Endothelial cell of umbilical vein (primary cell): ENCODE results near the gene PKD2L1. TPM values are rescaled to one million over a fixed set of nuclear protein-coding genes. Genes with fewer than 3 reads are reported as not detected.

Experiments
- BruUV-seq: library from RNA; stranded (reverse); fragments of 400-500 nt; replicated peaks from 2 replicates; lab custom pipeline; 2021; lab: Mats Ljungman, UMichigan
- CTCF ChIA-PET: fragments of 300-600, 350-600 bp; sonication (Branson Sonifier 250); formaldehyde crosslinking; loops from one replicate; lab custom pipeline; 2021; ENCODE audit warnings: antibody characterized with exemption, inconsistent platforms; lab: Charles Lee
- POLR2A ChIA-PET: fragments of 300-600, 350-600 bp; sonication (Branson Sonifier 250); formaldehyde crosslinking; loops from one replicate; lab custom pipeline; 2021; ENCODE audit warnings: antibody characterized with exemption, inconsistent platforms; lab: Charles Lee
- DNase-seq: peaks from one replicate; pipeline ENCODE4 v3.0.0-alpha.2; 2011; ENCODE audit warnings: low read depth, low spot score
- FAIRE-seq: peaks from 2 replicates; lab custom pipeline; 2011; peaks lifted over from hg19 to GRCh38; lab: Jason Lieb, UNC
- H2AFZ ChIP-seq: 2 replicates; pipeline ENCODE4 v1.6.0; 2012; ENCODE audit warnings: low read depth, low read length, control low read depth, inconsistent platforms
- H3K27ac ChIP-seq: 2 replicates; pipeline ENCODE4 v1.5.1; 2011; ENCODE audit warnings: low read depth, mild to moderate bottlenecking, control low read depth, low read length, moderate library complexity; ENCODE audit not compliant: insufficient read depth
- H3K27me3 ChIP-seq, 2 experiments: 2 replicates each; pipeline versions ENCODE4 v1.6.0 to v1.6.1; 2011; ENCODE audit warnings: low read length in 2 of 2, mixed read lengths in 1 of 2; ENCODE audit not compliant: control insufficient read depth in 2 of 2, insufficient read depth in 2 of 2
- H3K36me3 ChIP-seq, 2 experiments: 2 replicates in 1 of 2; 3 replicates in 1 of 2; pipeline ENCODE4 v1.5.1; 2011; ENCODE audit warnings: low read length in 2 of 2, mild to moderate bottlenecking in 1 of 2, moderate library complexity in 1 of 2; ENCODE audit not compliant: control insufficient read depth in 2 of 2, insufficient read depth in 2 of 2; ENCODE audit errors: extremely low read depth in 1 of 2
- H3K4me1 ChIP-seq: 3 replicates; pipeline ENCODE4 v1.5.1; 2011; ENCODE audit warnings: mild to moderate bottlenecking, low read length; ENCODE audit not compliant: control insufficient read depth, insufficient read depth; ENCODE audit errors: extremely low read depth
- H3K4me2 ChIP-seq: 2 replicates; pipeline ENCODE4 v1.6.1; 2011; ENCODE audit warnings: low read length, control low read depth, mixed read lengths; ENCODE audit not compliant: insufficient read depth
- H3K4me3 ChIP-seq, 3 experiments: fragments of 200-600 bp in 1 of 3; sonication (generic), shearing (Covaris generic) in 1 of 3; replicated peaks in 1 of 3; 2 replicates each; pipeline ENCODE4 v1.5.1; 2011 to 2016; ENCODE audit warnings: control low read depth in 3 of 3, low read length in 3 of 3, mild to moderate bottlenecking in 2 of 3, inconsistent platforms in 1 of 3, low read depth in 1 of 3, moderate library complexity in 1 of 3; ENCODE audit not compliant: insufficient read depth in 1 of 3
- H3K79me2 ChIP-seq: 2 replicates; pipeline ENCODE4 v1.6.0; 2012; ENCODE audit warnings: low read length, inconsistent platforms; ENCODE audit not compliant: control insufficient read depth, insufficient read depth
- H3K9ac ChIP-seq: replicated peaks from 2 replicates; pipeline ENCODE3; 2011; ENCODE audit warnings: low read length, control low read depth; ENCODE audit not compliant: insufficient read depth; ENCODE audit errors: extremely low read depth
- H3K9me1 ChIP-seq: replicated peaks from 3 replicates; pipeline ENCODE4 v1.6.0; 2011; ENCODE audit warnings: mild to moderate bottlenecking, low read length; ENCODE audit not compliant: control insufficient read depth, insufficient read depth; ENCODE audit errors: extremely low read depth
- H3K9me3 ChIP-seq: replicated peaks from 2 replicates; pipeline ENCODE4 v1.5.1; 2012; ENCODE audit warnings: low read length, inconsistent platforms; ENCODE audit not compliant: control insufficient read depth, insufficient read depth
- H4K20me1 ChIP-seq: replicated peaks from 2 replicates; pipeline ENCODE3; 2011; ENCODE audit warnings: mild to moderate bottlenecking, low read length; ENCODE audit not compliant: control insufficient read depth, insufficient read depth; ENCODE audit errors: extremely low read depth
- EZH2 ChIP-seq: IDR thresholded peaks from 2 replicates; pipeline ENCODE4 v1.6.1; 2012; ENCODE audit warnings: borderline replicate concordance, low read depth, mild to moderate bottlenecking, moderate library complexity, low read length, inconsistent platforms; ENCODE audit not compliant: severe bottlenecking
- FOS ChIP-seq: IDR thresholded peaks from 2 replicates; pipeline ENCODE4 v1.6.1; 2011; ENCODE audit warnings: mild to moderate bottlenecking, low read length, moderate library complexity, borderline replicate concordance; ENCODE audit not compliant: insufficient read depth
- GATA2 ChIP-seq: IDR thresholded peaks from 2 replicates; pipeline ENCODE4 v1.7.0; 2011; ENCODE audit warnings: low read depth, mild to moderate bottlenecking, moderate library complexity, mixed read lengths, low read length; ENCODE audit not compliant: insufficient read length, insufficient read depth
- JUN ChIP-seq: IDR thresholded peaks from 2 replicates; pipeline ENCODE4 v1.6.1; 2011; ENCODE audit warnings: borderline replicate concordance, low read depth; ENCODE audit not compliant: insufficient read length, insufficient read depth
- MAX ChIP-seq: IDR thresholded peaks from 2 replicates; pipeline ENCODE4 v1.6.1; 2011; ENCODE audit not compliant: insufficient read depth, insufficient read length
- MYC ChIP-seq: IDR thresholded peaks from one replicate; pipeline ENCODE4 v1.6.1; 2011; ENCODE audit warnings: mild to moderate bottlenecking, low read depth, low read length
- POLR2A ChIP-seq: IDR thresholded peaks from 2 replicates; pipeline ENCODE4 v1.6.1; 2012; ENCODE audit warnings: low read depth, mild to moderate bottlenecking, control low read depth, low read length
- POLR2AphosphoS5 ChIP-seq: IDR thresholded peaks from 2 replicates; pipeline ENCODE4 v1.6.1; 2012; ENCODE audit warnings: low read depth, mild to moderate bottlenecking, control low read depth, low read length, moderate library complexity; ENCODE audit not compliant: insufficient read depth
- dilution Hi-C: fragments of 300-500 bp; cut with MboI; formaldehyde crosslinking; loops from one replicate; pipeline ENCODE4 v1.15.0; 2019; ENCODE audit warnings: low sequenced_read_pairs; ENCODE audit not compliant: extremely low pct_ligation_motif_present
- intact Hi-C: fragments of 100-400 bp; cut with micrococcal nuclease; formaldehyde crosslinking; loops from one replicate; pipeline ENCODE4 v1.10.0; 2022
- polyA plus RNA-seq, 4 experiments: library from polyadenylated mRNA; depleted of rRNA in 3 of 4; stranded (reverse) in 3 of 4; unstranded in 1 of 4; fragments of >200 nt; gene quantifications; 2 replicates each; pipeline versions ENCODE4 v1.2.1 to v1.2.3, GENCODE V29; 2011 to 2012; ENCODE audit warnings: missing spikeins in 1 of 4
- total RNA-seq: library from RNA; stranded (reverse); gene quantifications from 2 replicates; pipeline ENCODE4 v1.2.3, GENCODE V29; 2021
- TF ChIP-seq, protein P1 (sequence below), 2 donors: IDR thresholded peaks; 1 replicate in 1 of 2; 2 replicates in 1 of 2; pipeline ENCODE4 v1.5.1; 2011; ENCODE audit warnings: low read length in 2 of 2, mild to moderate bottlenecking in 2 of 2, moderate library complexity in 2 of 2, control low read depth in 1 of 2, inconsistent platforms in 1 of 2, low read depth in 1 of 2; ENCODE audit not compliant: insufficient read depth in 1 of 2; ENCODE audit errors: extremely low read depth in 1 of 2

The PKD2L1 gene
- total and polyA plus RNA-seq, 2 donors (not counting 3 experiments of a cell fraction or from before 2014, with no cell fraction given): not detected

- no peak overlapping the region for H2AFZ ChIP-seq
- H3K79me2 ChIP-seq: no peaks in the 10 kb centered on the region
- H3K27ac ChIP-seq: no peak overlapping the region
- no peak for TF ChIP-seq GATA2
- no peaks in the 10 kb centered on the region for H3K27me3 ChIP-seq
- intact Hi-C loops (no loop called here), dilution Hi-C loops (no loop called here)
- no peak overlapping the region for H3K4me3 ChIP-seq
- CTCF ChIA-PET: no interaction called here
- BruUV-seq: no TSS peak
- no peak for DNase-seq
- no peak for FAIRE-seq
- H3K4me1 ChIP-seq: no peaks in the 10 kb centered on the region
- H3K4me2 ChIP-seq: no peak overlapping the region
- H3K9me1 ChIP-seq: no peaks in the 10 kb centered on the region
- no peak overlapping the region for H3K9ac ChIP-seq
- no peaks in the 10 kb centered on the region for H3K9me3 ChIP-seq
- peaks cover 9 to 14% of the 10 kb centered on the region in 2 experiments for H3K36me3 ChIP-seq
- H4K20me1 ChIP-seq: no peaks in the 10 kb centered on the region
- POLR2A ChIA-PET: interaction anchor here (0.6 kb wide), 1 partner anchor 119 kb away, joined by 3 read pairs; no protein-coding TSS in a partner anchor
These were observed 75.8 kb downstream of the PKD2L1 start for GRCh38 chr10:100254191-100254590.

DNA sequence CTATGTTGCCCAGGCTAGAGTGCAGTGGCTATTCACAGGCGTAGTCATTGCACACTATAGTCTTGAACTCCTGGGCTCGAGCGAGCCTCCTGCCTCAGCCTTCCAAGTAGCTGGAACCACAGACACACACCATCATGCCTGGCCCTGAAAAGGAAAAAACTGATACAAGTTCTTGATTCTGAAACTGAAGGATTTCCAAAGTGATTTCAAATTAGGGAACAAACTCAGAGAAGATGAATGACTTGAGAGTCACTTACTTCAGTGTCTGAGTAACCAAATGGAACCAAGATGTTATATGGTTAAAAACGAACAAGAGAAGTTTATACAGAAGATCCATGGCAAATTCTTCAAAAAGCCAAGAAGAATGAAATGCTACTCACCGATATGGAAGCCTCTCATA is 77.0 kb downstream of the PKD2L1 start:
- no peak overlapping the region for H3K4me2 ChIP-seq
- no peaks in the 10 kb centered on the region for H4K20me1 ChIP-seq
- no peaks in the 10 kb centered on the region for H3K9me3 ChIP-seq
- POLR2A ChIA-PET: no interaction called here
- H3K27me3 ChIP-seq: no peaks in the 10 kb centered on the region
- no peak overlapping the region for H3K27ac ChIP-seq
- H3K36me3 ChIP-seq: peaks cover 17 to 18% of the 10 kb centered on the region in 2 experiments
- CTCF ChIA-PET: no interaction called here
- intact Hi-C loops: no loop called here
- H2AFZ ChIP-seq: no peak overlapping the region
- TF ChIP-seq POLR2A (no peak), EZH2 (no peak), FOS (no peak), POLR2AphosphoS5 (no peak), MYC (no peak), MAX (no peak), JUN (no peak), GATA2 (no peak)
- TF ChIP-seq, protein P1, sequence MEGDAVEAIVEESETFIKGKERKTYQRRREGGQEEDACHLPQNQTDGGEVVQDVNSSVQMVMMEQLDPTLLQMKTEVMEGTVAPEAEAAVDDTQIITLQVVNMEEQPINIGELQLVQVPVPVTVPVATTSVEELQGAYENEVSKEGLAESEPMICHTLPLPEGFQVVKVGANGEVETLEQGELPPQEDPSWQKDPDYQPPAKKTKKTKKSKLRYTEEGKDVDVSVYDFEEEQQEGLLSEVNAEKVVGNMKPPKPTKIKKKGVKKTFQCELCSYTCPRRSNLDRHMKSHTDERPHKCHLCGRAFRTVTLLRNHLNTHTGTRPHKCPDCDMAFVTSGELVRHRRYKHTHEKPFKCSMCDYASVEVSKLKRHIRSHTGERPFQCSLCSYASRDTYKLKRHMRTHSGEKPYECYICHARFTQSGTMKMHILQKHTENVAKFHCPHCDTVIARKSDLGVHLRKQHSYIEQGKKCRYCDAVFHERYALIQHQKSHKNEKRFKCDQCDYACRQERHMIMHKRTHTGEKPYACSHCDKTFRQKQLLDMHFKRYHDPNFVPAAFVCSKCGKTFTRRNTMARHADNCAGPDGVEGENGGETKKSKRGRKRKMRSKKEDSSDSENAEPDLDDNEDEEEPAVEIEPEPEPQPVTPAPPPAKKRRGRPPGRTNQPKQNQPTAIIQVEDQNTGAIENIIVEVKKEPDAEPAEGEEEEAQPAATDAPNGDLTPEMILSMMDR (IDR thresholded peaks at IDR 0.05; ENCODE audit: extremely low read depth in 1 of 2, insufficient read depth in 1 of 2, low read depth in 1 of 2, low read length in 2 of 2): no peak
- dilution Hi-C loops: no loop called here
- no peaks in the 10 kb centered on the region for H3K9me1 ChIP-seq
- DNase-seq (no peak), FAIRE-seq (no peak)
- H3K9ac ChIP-seq: no peak overlapping the region
- H3K4me3 ChIP-seq: no peak overlapping the region
- no peaks in the 10 kb centered on the region for H3K79me2 ChIP-seq
- no TSS peak for BruUV-seq
- no peaks in the 10 kb centered on the region for H3K4me1 ChIP-seq
